Activated T-cell treated with anti-CD3 and anti-CD28 coated beads for 1 hour (primary cell): ENCODE measurements around the gene SLC9B1.

Source experiments
- DNase-seq: peaks from one replicate; pipeline ENCODE4 v3.0.0-alpha.2; 2020; ENCODE audit warnings: low read depth

Gene SLC9B1

GRCh38 chr4:103019308-103020124 lies at the start of gene SLC9B1:
Gene SLC9B1 (minus strand): TSS chr4:103019705. CDS start chr4:102991711, 27,994 bp downstream.
- DNase-seq, result peak; percentile 89

GRCh38 chr4:103067841-103068547 lies 48.5 kb upstream of the SLC9B1 start:
- no peak for DNase-seq

- no peak for DNase-seq
Observed at GRCh38 chr4:103060453-103061148, 41.1 kb upstream of the SLC9B1 start.

GRCh38 chr4:103054030-103054429 lies 34.5 kb upstream of the SLC9B1 start:
- no peak for DNase-seq

- DNase-seq, result no peak
Observed at GRCh38 chr4:103052779-103053178, 33.3 kb upstream of the SLC9B1 start.

GRCh38 chr4:103052145-103052544 lies 32.6 kb upstream of the SLC9B1 start:
- no peak for DNase-seq

GRCh38 chr4:103050736-103051436 lies 31.4 kb upstream of the SLC9B1 start:
- no peak for DNase-seq

GRCh38 chr4:103046416-103047290 lies 27.1 kb upstream of the SLC9B1 start:
- DNase-seq, result peak; percentile 10

- no peak for DNase-seq
Observed at GRCh38 chr4:103044183-103044582, 24.7 kb upstream of the SLC9B1 start.

- DNase-seq, result no peak
Observed at GRCh38 chr4:103036169-103036568, 16.7 kb upstream of the SLC9B1 start.

- DNase-seq, result no peak
Observed at GRCh38 chr4:103032574-103032973, 13.1 kb upstream of the SLC9B1 start.

- no peak for DNase-seq
Observed at GRCh38 chr4:103030791-103031190, 11.3 kb upstream of the SLC9B1 start.

- no peak for DNase-seq
Observed at GRCh38 chr4:103029300-103029699, 9.8 kb upstream of the SLC9B1 start.

GRCh38 chr4:103026868-103027267 lies 7.4 kb upstream of the SLC9B1 start:
- no peak for DNase-seq

- no peak for DNase-seq
Observed at GRCh38 chr4:103024996-103025395, 5.5 kb upstream of the SLC9B1 start.

- DNase-seq, result no peak
Observed at GRCh38 chr4:103021120-103021519, 1.6 kb upstream of the SLC9B1 start.

GRCh38 chr4:103018391-103019307 lies 856 bp downstream of the SLC9B1 start:
- DNase-seq, result no peak

GRCh38 chr4:103012551-103012950 lies 7.0 kb downstream of the SLC9B1 start:
- no peak for DNase-seq

GRCh38 chr4:103012060-103012459 lies 7.4 kb downstream of the SLC9B1 start:
- DNase-seq, result no peak
